Measurements from ENCODE around the gene PRLH. TPM values are rescaled to one million over a fixed set of nuclear protein-coding genes. Genes with fewer than 3 reads are reported as not detected.

Gene PRLH
- total and polyA plus RNA-seq, 4 donors = not detected

DNA sequence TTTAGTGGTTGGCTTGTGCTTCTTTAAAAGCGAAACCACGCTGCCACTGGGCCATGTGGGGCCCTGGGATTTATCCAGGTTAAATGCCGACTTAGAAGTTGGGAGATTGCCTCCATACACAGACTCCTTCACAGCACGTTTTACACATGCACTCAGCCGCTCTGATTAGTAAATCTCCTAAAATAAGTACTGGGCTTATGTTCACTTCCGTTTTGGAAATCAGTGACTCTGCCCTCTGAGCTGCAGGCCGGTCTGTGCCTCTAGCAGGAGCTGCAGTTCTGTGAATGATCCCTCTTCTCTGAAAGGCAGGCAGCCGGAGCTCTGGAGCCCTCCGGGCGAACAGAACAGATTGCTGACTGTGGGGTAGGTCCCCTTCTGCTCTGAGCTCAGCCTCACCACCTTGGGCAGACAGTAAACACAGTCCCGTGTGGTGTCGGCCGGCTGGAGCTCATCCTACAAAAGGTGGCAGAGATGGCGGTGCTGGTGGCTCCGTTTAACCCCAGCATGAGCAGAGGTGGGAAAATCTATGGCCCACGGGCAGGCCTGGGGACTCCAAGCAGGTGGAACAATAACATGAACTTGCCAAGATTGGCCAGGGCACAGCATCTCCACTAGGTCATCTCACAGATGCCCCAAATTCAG lies 34.0 kb downstream of the PRLH start:
- peak; percentile 47 for ATAC-seq (ENCODE audit: insufficient read depth, low FRiP score)
- Histone ChIP-seq H3K4me1 (ENCODE audit: control insufficient read depth in 5 of 5, insufficient read depth in 5 of 5, low read length in 5 of 5) (peaks cover 3 to 14% (median 5%) of the 10 kb centered on the region in 5 donors), H3K9ac (ENCODE audit: insufficient read depth in 1 of 2, low read length in 2 of 2) (peak overlapping the region in 1 of 2 donors; percentile 47), H3K4me3 (no peak overlapping the region), H3K36me3 (ENCODE audit: control insufficient read depth in 4 of 4, insufficient read depth in 4 of 4, low read length in 4 of 4) (no peaks in the 10 kb centered on the region), H3K9me3 (ENCODE audit: control insufficient read depth in 4 of 4, insufficient read depth in 3 of 4, low read length in 3 of 4) (peaks cover 0 to 2% (median 0%) of the 10 kb centered on the region in 4 donors), H3K27me3 (ENCODE audit: control insufficient read depth in 3 of 3, insufficient read depth in 3 of 3, low read length in 2 of 3) (no peaks in the 10 kb centered on the region), H3K27ac (ENCODE audit: low read depth in 1 of 2, low read length in 1 of 2) (peak overlapping the region; percentile 7 to 75)
- DNase-seq = peak; percentile 65 to 85 (median 78)
- 50 to 70% methylated on average over 16 of the region's 16 CpGs for WGBS, 2 donors
- no peak for TF ChIP-seq CTCF (IDR thresholded peaks at IDR 0.05; ENCODE audit: control extremely low read depth, extremely low read depth)

- Histone ChIP-seq H3K36me3 (ENCODE audit: control insufficient read depth in 4 of 4, insufficient read depth in 4 of 4, low read length in 4 of 4) (no peaks in the 10 kb centered on the region), H3K27me3 (ENCODE audit: control insufficient read depth in 3 of 3, insufficient read depth in 3 of 3, low read length in 2 of 3) (no peaks in the 10 kb centered on the region), H3K9ac (ENCODE audit: insufficient read depth in 1 of 2, low read length in 2 of 2) (no peak overlapping the region), H3K4me1 (ENCODE audit: control insufficient read depth in 5 of 5, insufficient read depth in 5 of 5, low read length in 5 of 5) (peaks cover 3 to 14% (median 5%) of the 10 kb centered on the region in 5 donors), H3K9me3 (ENCODE audit: control insufficient read depth in 4 of 4, insufficient read depth in 3 of 4, low read length in 3 of 4) (peaks cover 0 to 2% (median 0%) of the 10 kb centered on the region in 4 donors), H3K27ac (ENCODE audit: low read depth in 1 of 2, low read length in 1 of 2) (no peak overlapping the region), H3K4me3 (no peak overlapping the region)
- 88 to 89% methylated on average over 14 of the region's 14 CpGs for WGBS, 2 donors
- DNase-seq (no peak), ATAC-seq (ENCODE audit: insufficient read depth, low FRiP score) (no peak)
- no peak for TF ChIP-seq CTCF (IDR thresholded peaks at IDR 0.05; ENCODE audit: control extremely low read depth, extremely low read depth)
These were observed 35.2 kb downstream of the PRLH start for GRCh38 chr2:237601453-237602116.

DNA sequence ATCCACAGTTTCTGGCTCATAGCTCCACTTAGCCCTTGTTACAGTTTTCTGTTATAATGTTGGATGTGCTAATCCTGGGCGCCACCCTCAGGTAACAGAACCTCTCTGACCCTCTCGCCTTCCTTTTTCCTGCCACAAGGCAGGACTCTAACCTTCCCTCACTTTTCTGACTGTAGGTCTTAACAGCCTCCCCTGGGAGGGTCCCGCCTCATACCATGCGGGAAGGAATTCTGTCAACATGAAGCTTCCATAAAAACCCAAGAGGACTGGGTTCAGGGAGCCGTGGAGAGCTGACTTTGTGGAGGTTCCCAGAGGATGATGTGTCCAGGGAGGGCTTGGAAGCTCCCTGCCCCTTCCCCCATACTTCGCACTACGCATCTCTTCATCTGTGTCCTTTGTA lies 36.0 kb downstream of the PRLH start:
- no peaks in the 10 kb centered on the region for H3K36me3 ChIP-seq (ENCODE audit: control insufficient read depth in 4 of 4, insufficient read depth in 4 of 4, low read length in 4 of 4)
- 90 to 95% methylated on average over 7 of the region's 7 CpGs for WGBS, 2 donors
- no peak for ATAC-seq (ENCODE audit: insufficient read depth, low FRiP score)
- no peaks in the 10 kb centered on the region for H3K27me3 ChIP-seq (ENCODE audit: control insufficient read depth in 3 of 3, insufficient read depth in 3 of 3, low read length in 2 of 3)
- no peak for TF ChIP-seq CTCF (IDR thresholded peaks at IDR 0.05; ENCODE audit: control extremely low read depth, extremely low read depth)
- no peak overlapping the region for H3K27ac ChIP-seq (ENCODE audit: low read depth in 1 of 2, low read length in 1 of 2)
- no peak overlapping the region for H3K9ac ChIP-seq (ENCODE audit: insufficient read depth in 1 of 2, low read length in 2 of 2)
- no peak for DNase-seq
- peaks cover 0 to 2% (median 0%) of the 10 kb centered on the region in 4 donors for H3K9me3 ChIP-seq (ENCODE audit: control insufficient read depth in 4 of 4, insufficient read depth in 3 of 4, low read length in 3 of 4)
- H3K4me1 ChIP-seq (ENCODE audit: control insufficient read depth in 5 of 5, insufficient read depth in 5 of 5, low read length in 5 of 5) = peaks cover 3 to 14% (median 5%) of the 10 kb centered on the region in 5 donors
- H3K4me3 ChIP-seq = no peak overlapping the region
